GM18517 (cell line): Measurements from ENCODE around the gene TCF4.

Experiments
- ATAC-seq: cut with Tn5 transposase; IDR thresholded peaks from one replicate; pipeline ENCODE4 v1.9.1; 2021; ENCODE audit warnings: mild to moderate bottlenecking, moderate library complexity; ENCODE audit not compliant: unreplicated experiment

TCF4 gene

GRCh38 chr18:55588111-55588869, at the start of gene TCF4:
TCF4 (minus strand) TSS chr18:55588192; CDS start chr18:55587116, 1,076 bp downstream.
- ATAC-seq = no peak

- no peak for ATAC-seq
These were observed 49.2 kb upstream of the TCF4 start for GRCh38 chr18:55637204-55637603.

- no peak for ATAC-seq
These were observed 47.4 kb upstream of the TCF4 start for GRCh38 chr18:55635439-55635838.

- ATAC-seq = no peak
These were observed 46.6 kb upstream of the TCF4 start for GRCh38 chr18:55634545-55634944.

- no peak for ATAC-seq
These were observed 45.0 kb upstream of the TCF4 start for GRCh38 chr18:55633032-55633431.

- ATAC-seq = no peak
These were observed 41.1 kb upstream of the TCF4 start for GRCh38 chr18:55629133-55629532.

GRCh38 chr18:55627007-55627406, 39.0 kb upstream of the TCF4 start:
- no peak for ATAC-seq

GRCh38 chr18:55625901-55626300, 37.9 kb upstream of the TCF4 start:
- no peak for ATAC-seq

GRCh38 chr18:55623626-55624025, 35.6 kb upstream of the TCF4 start:
- no peak for ATAC-seq

GRCh38 chr18:55610506-55610905, 22.5 kb upstream of the TCF4 start:
- no peak for ATAC-seq

- ATAC-seq = no peak
These were observed 21.3 kb upstream of the TCF4 start for GRCh38 chr18:55609160-55609825.

- ATAC-seq = no peak
These were observed 20.5 kb upstream of the TCF4 start for GRCh38 chr18:55608497-55608896.

GRCh38 chr18:55607773-55608172, 19.8 kb upstream of the TCF4 start:
- no peak for ATAC-seq

GRCh38 chr18:55605733-55606338, 17.8 kb upstream of the TCF4 start:
- no peak for ATAC-seq

- ATAC-seq = no peak
These were observed 15.8 kb upstream of the TCF4 start for GRCh38 chr18:55603775-55604174.

GRCh38 chr18:55593888-55594287, 5.9 kb upstream of the TCF4 start:
- ATAC-seq = no peak

GRCh38 chr18:55592572-55592971, 4.6 kb upstream of the TCF4 start:
- ATAC-seq = no peak

GRCh38 chr18:55592106-55592505, 4.1 kb upstream of the TCF4 start:
- no peak for ATAC-seq

GRCh38 chr18:55589625-55590291, 1.8 kb upstream of the TCF4 start:
- ATAC-seq = peak; percentile 73

- no peak for ATAC-seq
These were observed 1.0 kb upstream of the TCF4 start for GRCh38 chr18:55588870-55589595.
